Measurements from ENCODE around the gene CRYBA2. TPM values are rescaled to one million over a fixed set of nuclear protein-coding genes. Genes with fewer than 3 reads are reported as not detected.

CRYBA2 gene
- total RNA-seq, 4 donors from 2014 or later: 5.6 TPM; not detected in 3

- Histone ChIP-seq H3K27ac (no peak overlapping the region), H3K9me3 (no peaks in the 10 kb centered on the region), H3K27me3 (peaks cover 72% of the 10 kb centered on the region), H3K4me3 (no peak overlapping the region), H3K36me3 (no peaks in the 10 kb centered on the region), H3K4me1 (no peaks in the 10 kb centered on the region)
- intact Hi-C loops (cut with DNase I; ENCODE audit: low total_unique reads) (no loop called here), in situ Hi-C loops (cut with MboI; ENCODE audit: low pct_ligation_motif_present in 1 of 4, low pct_unique_long_range_greater_than_20kb in 1 of 4, low sequenced_read_pairs in 3 of 4) (no loop called here)
- WGBS, 2 donors (ENCODE audit: low coverage in 1 of 2): 94 to 98% methylated on average over 7 of the region's 7 CpGs
- no peak for TF ChIP-seq CTCF (IDR thresholded peaks at IDR 0.05)
- no peak for TF ChIP-seq EP300 (IDR thresholded peaks at IDR 0.05; ENCODE audit: low read depth)
- TF ChIP-seq POLR2AphosphoS5 (IDR thresholded peaks at IDR 0.05): no peak
- TF ChIP-seq POLR2A (IDR thresholded peaks at IDR 0.05): no peak
- DNase-seq: no peak
Observed at GRCh38 chr2:218952160-218952559, 41.1 kb downstream of the CRYBA2 start.

- Histone ChIP-seq H3K27me3 (peaks cover 67% of the 10 kb centered on the region), H3K4me1 (no peaks in the 10 kb centered on the region), H3K4me3 (no peak overlapping the region), H3K36me3 (no peaks in the 10 kb centered on the region), H3K9me3 (no peaks in the 10 kb centered on the region), H3K27ac (no peak overlapping the region)
- TF ChIP-seq POLR2A (IDR thresholded peaks at IDR 0.05) (no peak), EP300 (IDR thresholded peaks at IDR 0.05; ENCODE audit: low read depth) (no peak), CTCF (IDR thresholded peaks at IDR 0.05) (no peak), POLR2AphosphoS5 (IDR thresholded peaks at IDR 0.05) (no peak)
- in situ Hi-C loops (cut with MboI; ENCODE audit: low pct_ligation_motif_present in 1 of 4, low pct_unique_long_range_greater_than_20kb in 1 of 4, low sequenced_read_pairs in 3 of 4) (no loop called here), intact Hi-C loops (cut with DNase I; ENCODE audit: low total_unique reads) (no loop called here)
- 80 to 100% methylated on average over 1 of the region's 1 CpG for WGBS, 2 donors (ENCODE audit: low coverage in 1 of 2)
- no peak for DNase-seq
Observed at GRCh38 chr2:218946621-218947020, 46.6 kb downstream of the CRYBA2 start.

GRCh38 chr2:218944759-218945404, 48.3 kb downstream of the CRYBA2 start:
- 44% methylated on average over 1 of the region's 1 CpG; no CpG with 5 or more reads in 1 of the 2 donors for WGBS, 2 donors (ENCODE audit: low coverage in 1 of 2)
- Histone ChIP-seq H3K36me3 (no peaks in the 10 kb centered on the region), H3K27me3 (peaks cover 65% of the 10 kb centered on the region), H3K27ac (no peak overlapping the region), H3K4me3 (no peak overlapping the region), H3K9me3 (no peaks in the 10 kb centered on the region), H3K4me1 (no peaks in the 10 kb centered on the region)
- in situ Hi-C loops (cut with MboI; ENCODE audit: low pct_ligation_motif_present in 1 of 4, low pct_unique_long_range_greater_than_20kb in 1 of 4, low sequenced_read_pairs in 3 of 4) (no loop called here), intact Hi-C loops (cut with DNase I; ENCODE audit: low total_unique reads) (no loop called here)
- DNase-seq: no peak
- TF ChIP-seq EP300 (IDR thresholded peaks at IDR 0.05; ENCODE audit: low read depth) (no peak), POLR2AphosphoS5 (IDR thresholded peaks at IDR 0.05) (no peak), CTCF (IDR thresholded peaks at IDR 0.05) (no peak), POLR2A (IDR thresholded peaks at IDR 0.05) (no peak)

Small RNA genes within 50 kb of the gene (small RNA-seq; reads per million reads assigned to genes)
- 6,934 to 25,725 (median 12,214) reads per million in 4 donors for gene MIR375

Other genes starting within 250 kb of the CRYBA2 start
- 100 to 1,000 TPM in 1 of 4 donors, 10 to 100 TPM in 3; 48.3 to 159 (median 75.5) TPM for gene CYP27A1, start 211.3 kb downstream of the CRYBA2 start, total RNA-seq
- gene PRKAG3, start 161.6 kb downstream of the CRYBA2 start, total RNA-seq: not detected
- 100 to 1,000 TPM in 1 of 4 donors, 1 to 10 TPM in 1, under 1 TPM in 1, not detected in 1; 0.82 to 164 (median 1.7) TPM for gene WNT6, start 133.6 kb downstream of the CRYBA2 start, total RNA-seq
- 1 to 10 TPM in 1 of 4 donors, under 1 TPM in 1, not detected in 2; 0.27 to 1.6 TPM for gene WNT10A, start 112.6 kb downstream of the CRYBA2 start, total RNA-seq
- under 1 TPM in 1 of 4 donors, not detected in 3; 0.41 TPM for gene CDK5R2, start 33.8 kb downstream of the CRYBA2 start, total RNA-seq
- 1 to 10 TPM in 2 of 4 donors, not detected in 2; 1.9 to 8.2 TPM for gene FEV, start 8.2 kb downstream of the CRYBA2 start, total RNA-seq
- gene CFAP65, start 48.1 kb upstream of the CRYBA2 start, total RNA-seq: 1 to 10 TPM in 2 of 4 donors, under 1 TPM in 1, not detected in 1; 0.64 to 3.0 (median 1.5) TPM
- 10 to 100 TPM; 21.1 to 67.4 (median 65.5) TPM for gene IHH, start 67.5 kb upstream of the CRYBA2 start, total RNA-seq
- 10 to 100 TPM; 50.5 to 90.2 (median 65.3) TPM for gene NHEJ1, start 167.4 kb upstream of the CRYBA2 start, total RNA-seq
- 10 to 100 TPM in 3 of 4 donors, 1 to 10 TPM in 1; 5.4 to 18.4 (median 15.7) TPM for gene SLC23A3, start 176.6 kb upstream of the CRYBA2 start, total RNA-seq
- 100 to 1,000 TPM in 3 of 4 donors, 10 to 100 TPM in 1; 50.4 to 114 (median 106) TPM for gene CNPPD1, start 183.5 kb upstream of the CRYBA2 start, total RNA-seq
- gene RETREG2, start 184.9 kb upstream of the CRYBA2 start, total RNA-seq: 100 to 1,000 TPM in 2 of 4 donors, 10 to 100 TPM in 2; 37.8 to 226 (median 102) TPM
- gene ZFAND2B, start 213.4 kb upstream of the CRYBA2 start, total RNA-seq: 100 to 1,000 TPM in 3 of 4 donors, 10 to 100 TPM in 1; 90.2 to 156 (median 119) TPM
- 10 to 100 TPM in 3 of 4 donors, 1 to 10 TPM in 1; 3.4 to 28.7 (median 20.4) TPM for gene ABCB6, start 225.5 kb upstream of the CRYBA2 start, total RNA-seq
- 100 to 1,000 TPM in 1 of 4 donors, 10 to 100 TPM in 3; 73.2 to 243 (median 82.7) TPM for gene ATG9A, start 236.2 kb upstream of the CRYBA2 start, total RNA-seq
- gene ANKZF1, start 236.4 kb upstream of the CRYBA2 start, total RNA-seq: 100 to 1,000 TPM in 2 of 4 donors, 10 to 100 TPM in 2; 64.3 to 318 (median 114) TPM